Adipose tissue (tissue), 3 donors: ENCODE measurements around the gene BCKDK. TPM values are rescaled to one million over a fixed set of nuclear protein-coding genes. Genes with fewer than 3 reads are reported as not detected.

Experiments
- H3K27ac ChIP-seq: one replicate; pipeline ENCODE4 v1.5.1; 2013; ENCODE audit warnings: low read depth, low read length
- WGBS, 3 donors: extraction: QIAGEN DNeasy Blood & Tissue Kit; methylation state at CpG; one replicate each; pipeline ENCODE4 v1.1.7; 2013; 5-methylcytosine and 5-hydroxymethylcytosine counted together
- polyA plus RNA-seq, 3 donors: library from polyadenylated mRNA; stranded (reverse); fragments of 200-250 nt; gene quantifications; one replicate each; pipeline ENCODE4 v1.2.3, GENCODE V29; 2013
- donor health status: healthy with polysubstance abuse.
- donor health status: Bipolar disorder and iron deficiency.
- donor health status: healthy.

The BCKDK gene
- polyA plus RNA-seq, 3 donors = 31.4 to 79.6 (median 45.4) TPM

GRCh38 chr16:31112711-31113110 lies 4.5 kb downstream of the BCKDK start:
- H3K27ac ChIP-seq = no peak overlapping the region
- WGBS, 3 donors = 34 to 86% (median 73%) methylated on average over 2 of the region's 2 CpGs

GRCh38 chr16:31113121-31114120 lies 5.2 kb downstream of the BCKDK start:
- no peak overlapping the region for H3K27ac ChIP-seq
- 45 to 60% (median 51%) methylated on average over 5 of the region's 5 CpGs for WGBS, 3 donors

DNA sequence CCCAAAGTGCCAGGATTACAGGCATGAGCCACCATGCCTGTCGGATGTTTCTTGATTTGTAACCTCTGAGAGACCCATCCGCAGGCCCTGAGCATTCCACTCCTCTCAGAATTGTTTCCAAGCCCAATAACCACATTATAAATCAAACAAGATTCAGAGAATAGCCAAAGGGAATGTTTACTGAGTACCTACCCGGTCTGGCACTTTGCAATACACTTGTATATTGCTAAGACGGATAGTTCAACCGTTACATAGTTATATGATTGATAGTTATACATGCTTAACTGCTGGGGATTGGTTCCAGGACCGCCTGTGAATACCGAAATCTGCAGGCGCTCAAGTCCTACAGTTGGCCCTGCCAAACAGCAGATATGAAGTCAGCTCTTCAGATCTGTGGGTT lies 6.3 kb downstream of the BCKDK start:
- no peak overlapping the region for H3K27ac ChIP-seq
- 78 to 88% (median 78%) methylated on average over 8 of the region's 8 CpGs for WGBS, 3 donors

- WGBS, 3 donors = 0 to 1% (median 0%) methylated on average over 56 to 68 of the region's 68 CpGs
- peak within 1 kb of the TSS; percentile 100 for H3K27ac ChIP-seq
These were observed 9.4 kb downstream of the BCKDK start, which contains the start of gene KAT8 for GRCh38 chr16:31117384-31118222. TSS of gene KAT8 (plus strand) at chr16:31117664. CDS start at chr16:31117682, 18 bp downstream.

- H3K27ac ChIP-seq = peak overlapping the region; percentile 100
- WGBS, 3 donors = 52 to 55% (median 53%) methylated on average over 9 of the region's 9 CpGs
These were observed 10.3 kb downstream of the BCKDK start for GRCh38 chr16:31118223-31119155.

GRCh38 chr16:31120129-31120528 lies 11.9 kb downstream of the BCKDK start:
- WGBS, 3 donors = 93 to 95% (median 94%) methylated on average over 16 of the region's 16 CpGs
- H3K27ac ChIP-seq = no peak overlapping the region

GRCh38 chr16:31125844-31126243 lies 17.7 kb downstream of the BCKDK start:
- H3K27ac ChIP-seq = no peak overlapping the region
- WGBS, 3 donors = 94 to 100% (median 95%) methylated on average over 3 of the region's 3 CpGs

- no peak overlapping the region for H3K27ac ChIP-seq
- WGBS, 3 donors = 85 to 92% (median 90%) methylated on average over 13 of the region's 13 CpGs
These were observed 19.0 kb downstream of the BCKDK start for GRCh38 chr16:31127182-31127581.

DNA sequence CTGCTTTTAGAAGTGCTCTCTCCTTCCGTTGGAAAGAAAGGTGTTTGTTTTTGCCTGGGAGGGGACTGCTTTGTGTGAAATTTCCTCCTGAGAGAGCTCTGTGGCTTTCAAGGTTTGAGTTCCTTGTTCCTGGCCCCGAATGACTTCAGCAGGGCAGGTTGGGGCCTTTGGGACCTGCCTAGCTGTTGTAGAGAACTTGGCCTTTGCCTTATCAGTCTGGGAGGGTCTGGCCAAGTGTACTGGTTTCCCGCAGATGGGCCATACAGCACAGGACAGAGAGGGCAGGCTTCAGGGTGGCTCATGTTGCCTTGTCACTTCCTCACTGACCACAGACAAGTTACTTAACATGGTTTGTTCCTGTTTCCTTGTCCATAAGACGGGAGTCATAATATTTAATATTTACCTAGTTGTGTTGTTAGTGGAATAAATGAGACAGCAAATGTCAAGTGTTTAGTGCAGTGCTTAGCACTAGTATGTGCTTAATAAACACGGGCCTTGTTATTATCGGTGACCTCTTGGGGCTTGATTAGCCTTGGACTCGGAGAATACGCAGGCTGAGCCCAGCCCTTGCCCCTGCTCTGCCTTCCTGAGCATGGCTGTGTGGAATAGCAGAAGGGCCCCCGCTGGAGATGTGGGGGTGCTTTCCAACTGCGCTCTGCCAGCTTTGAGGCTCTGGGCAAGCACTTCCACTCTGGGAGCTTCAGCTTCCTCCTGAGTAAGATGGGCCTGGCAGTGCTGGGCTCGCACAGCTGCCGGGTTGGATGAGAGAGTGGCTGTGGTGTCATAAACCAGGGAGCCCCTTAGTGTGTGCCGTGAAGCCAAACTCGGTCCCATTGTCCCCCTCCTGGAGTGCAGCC lies 20.8 kb downstream of the BCKDK start:
- H3K27ac ChIP-seq = peak overlapping the region; percentile 75
- 39 to 51% (median 50%) methylated on average over 14 of the region's 14 CpGs for WGBS, 3 donors

- peak overlapping the region; percentile 75 for H3K27ac ChIP-seq
- 37 to 48% (median 40%) methylated on average over 29 of the region's 29 CpGs for WGBS, 3 donors
These were observed 21.6 kb downstream of the BCKDK start for GRCh38 chr16:31129568-31130335.

DNA sequence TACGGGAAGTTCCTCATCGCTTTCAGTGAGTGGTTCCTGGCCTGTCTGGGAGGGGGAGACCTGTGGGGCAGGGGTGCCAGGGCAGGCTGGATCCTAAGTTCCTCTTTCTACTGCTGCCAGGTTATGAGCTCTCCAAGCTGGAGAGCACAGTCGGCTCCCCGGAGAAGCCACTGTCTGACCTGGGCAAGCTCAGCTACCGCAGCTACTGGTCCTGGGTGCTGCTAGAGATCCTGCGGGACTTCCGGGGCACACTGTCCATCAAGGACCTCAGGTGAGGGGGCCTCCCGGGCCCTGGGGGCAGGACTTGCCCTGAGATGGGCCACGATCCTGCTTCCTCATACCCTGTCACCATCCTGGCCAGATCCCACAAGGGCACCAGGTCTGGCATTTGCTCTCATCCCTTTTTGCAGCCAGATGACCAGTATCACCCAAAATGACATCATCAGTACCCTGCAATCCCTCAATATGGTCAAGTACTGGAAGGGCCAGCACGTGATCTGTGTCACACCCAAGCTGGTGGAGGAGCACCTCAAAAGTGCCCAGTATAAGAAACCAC lies 22.2 kb downstream of the BCKDK start:
- WGBS, 3 donors = 40 to 73% (median 72%) methylated on average over 10 of the region's 10 CpGs

DNA sequence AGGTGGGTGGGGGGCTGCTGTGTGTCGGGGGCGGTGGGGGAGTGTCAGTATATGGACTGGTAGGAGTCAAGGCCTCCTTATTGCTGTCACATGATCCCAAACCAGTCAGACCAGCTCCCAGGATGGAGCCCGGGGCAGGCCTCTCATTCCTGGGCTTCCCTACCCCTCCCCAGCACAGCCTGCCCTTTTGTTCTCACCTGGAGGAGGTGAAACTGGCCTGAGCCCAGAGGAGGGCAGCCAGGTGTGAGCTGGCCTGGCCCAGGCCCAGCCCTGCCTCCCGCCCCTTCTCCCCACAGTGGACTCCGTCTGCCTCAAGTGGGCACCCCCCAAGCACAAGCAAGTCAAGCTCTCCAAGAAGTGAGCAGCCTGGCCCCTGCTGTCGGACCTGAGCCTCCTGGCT lies 22.7 kb downstream of the BCKDK start:
- no peak overlapping the region for H3K27ac ChIP-seq
- WGBS, 3 donors = 31 to 89% (median 88%) methylated on average over 6 of the region's 6 CpGs

More for the DNA sequence above, 22.2 kb downstream of the BCKDK start:
- H3K27ac ChIP-seq = no peak overlapping the region

- WGBS, 3 donors = 65 to 91% (median 84%) methylated on average over 11 of the region's 11 CpGs
- H3K27ac ChIP-seq = no peak overlapping the region
These were observed 23.2 kb downstream of the BCKDK start for GRCh38 chr16:31131416-31131815.

GRCh38 chr16:31131841-31132271 lies 23.7 kb downstream of the BCKDK start:
- 48 to 89% (median 80%) methylated on average over 5 of the region's 5 CpGs for WGBS, 3 donors
- no peak overlapping the region for H3K27ac ChIP-seq

GRCh38 chr16:31132303-31132979 lies 24.3 kb downstream of the BCKDK start:
- no peak overlapping the region for H3K27ac ChIP-seq
- 80 to 90% (median 89%) methylated on average over 20 of the region's 20 CpGs for WGBS, 3 donors
